Activated T-cell treated with anti-CD3 and anti-CD28 coated beads, Interleukin-2, amount 50 U/mL, for 1 hour (primary cell): ENCODE measurements around the gene COX14.
A peak's percentile ranks its signal among the peaks of the same experiment; 100 is the strongest.
"Not testable (repeated sequence)": the region's sequence is repeated elsewhere in the genome, so short reads cannot be mapped to it uniquely, and the experiment has no call there.

Experiments used
- DNase-seq: peaks from one replicate; pipeline ENCODE4 v3.0.0-alpha.2; 2020

COX14 gene

DNA sequence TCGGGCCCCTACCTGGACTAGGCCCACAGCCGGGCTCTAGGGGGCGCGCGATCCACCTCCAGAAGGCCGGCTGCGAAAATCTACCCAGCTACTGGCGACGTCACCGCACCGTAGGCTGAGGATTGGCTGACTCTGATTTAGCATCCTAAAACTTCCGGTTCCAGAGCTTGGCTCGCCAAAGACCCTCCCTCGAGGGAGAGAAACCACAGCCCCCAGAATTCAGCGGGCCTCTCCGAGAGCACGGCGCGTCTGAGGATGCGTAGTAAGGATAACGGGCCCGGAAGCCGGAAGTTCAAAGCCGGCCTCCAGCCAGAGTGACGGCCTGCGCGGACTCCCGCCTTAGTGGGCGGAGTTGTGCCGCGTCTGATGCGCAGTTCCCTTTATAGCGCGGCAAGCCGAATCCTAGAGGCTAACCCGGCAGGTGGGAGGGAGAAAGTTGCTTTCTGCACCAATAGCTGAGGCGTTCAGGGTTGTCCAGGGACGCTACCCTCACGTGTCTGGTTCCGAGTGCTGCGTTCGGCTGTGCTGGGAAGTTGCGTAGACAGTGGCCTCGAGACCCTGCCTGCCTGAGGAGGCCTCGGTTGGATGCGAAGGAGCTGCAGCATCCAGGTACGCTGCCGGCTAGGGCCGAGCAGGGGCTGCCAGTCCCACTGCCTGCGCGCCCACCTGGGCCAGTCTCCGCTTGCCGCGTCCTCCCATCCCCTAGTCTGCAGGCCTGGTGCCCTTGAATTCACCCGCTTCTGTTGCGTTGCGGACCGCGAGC lies at the start of gene COX14:
Gene COX14, plus strand, starts transcription at position 544 of the 763 bp plus-strand sequence. CDS start 7,808 bp downstream, outside the sequence.
- peak; percentile 99 for DNase-seq

DNA sequence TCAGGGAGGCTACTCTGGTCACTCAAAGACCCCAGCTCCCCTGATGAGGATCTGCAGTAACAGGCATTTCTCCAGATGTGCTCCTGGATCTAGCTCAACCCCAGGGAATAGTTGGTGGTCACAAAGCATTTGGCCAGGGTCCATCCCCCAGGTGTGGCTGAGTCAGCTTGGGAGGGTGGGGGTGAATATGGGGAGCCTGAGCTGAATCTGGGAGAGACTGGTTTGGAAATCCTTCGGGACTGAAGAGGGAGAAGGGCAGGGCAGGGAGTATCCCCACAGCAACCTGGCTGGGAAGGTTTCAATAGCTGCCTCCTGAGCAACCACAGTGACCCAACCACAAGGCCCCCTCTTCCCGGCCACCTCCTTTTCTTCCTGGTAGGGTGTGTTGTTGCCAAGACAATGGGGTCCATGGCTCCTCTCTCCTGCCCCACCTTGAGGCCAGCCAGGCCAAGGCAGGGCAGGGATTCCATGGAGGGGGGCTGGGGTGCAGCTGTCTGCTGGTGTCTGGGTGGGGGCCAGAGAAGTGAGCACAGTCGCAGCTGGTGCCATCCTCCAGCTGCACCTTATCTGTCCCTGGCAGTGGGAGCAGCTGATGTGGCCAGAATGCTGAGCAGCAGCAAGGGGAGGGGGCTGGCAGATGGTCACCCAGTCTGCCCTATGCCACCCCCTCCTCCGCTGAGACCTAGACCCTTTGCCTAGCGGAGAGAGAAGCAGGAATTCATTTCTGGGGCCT lies 49.1 kb upstream of the COX14 start:
- DNase-seq: no peak

DNA sequence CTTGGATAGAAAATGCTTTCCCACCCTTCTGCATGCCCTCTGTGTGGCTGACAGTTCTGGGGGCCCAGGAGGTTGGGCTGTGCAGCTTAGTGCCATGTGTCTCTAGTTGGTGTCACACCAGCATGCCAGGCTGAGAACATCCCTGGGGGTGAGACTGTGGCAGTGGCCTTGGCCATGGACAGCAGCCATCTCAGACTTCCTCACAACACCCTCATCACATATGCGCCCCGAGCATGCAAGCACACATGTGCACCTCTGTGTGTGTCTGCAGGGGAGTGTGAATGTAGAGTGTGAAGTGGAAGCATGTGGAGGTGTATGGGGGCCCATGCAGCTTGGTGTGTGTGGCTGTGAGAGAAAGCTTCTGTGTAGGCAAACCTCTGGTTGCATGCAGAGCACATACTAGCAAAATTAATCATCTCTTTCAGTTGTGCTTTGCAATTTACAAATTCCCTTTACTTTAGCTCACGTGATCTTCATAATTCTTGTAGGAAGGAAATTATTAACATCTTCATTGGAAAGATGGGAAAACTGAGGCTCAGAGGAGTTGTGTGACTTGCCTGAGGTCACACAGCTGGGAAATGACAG lies 46.2 kb upstream of the COX14 start:
- DNase-seq: no peak

DNA sequence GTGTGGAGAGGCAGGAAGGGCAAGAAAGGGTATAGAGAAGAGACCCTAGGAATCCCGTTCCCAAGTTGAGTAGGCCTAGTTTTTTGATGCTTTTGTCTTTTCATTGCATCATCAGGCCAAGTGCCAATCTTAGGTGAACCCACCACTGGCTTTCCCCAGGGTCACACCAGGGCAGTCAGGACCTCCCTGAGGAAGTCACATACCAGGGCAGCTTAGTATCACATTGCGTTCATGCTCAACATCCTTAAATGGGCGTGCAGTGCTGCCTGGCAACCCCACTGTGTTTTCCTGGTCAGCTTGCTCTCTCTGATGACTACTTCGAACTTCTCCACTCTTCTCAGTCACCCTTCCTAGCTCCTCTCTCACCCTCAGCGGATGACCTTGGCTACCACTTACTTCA lies 45.6 kb upstream of the COX14 start:
- DNase-seq: no peak

DNA sequence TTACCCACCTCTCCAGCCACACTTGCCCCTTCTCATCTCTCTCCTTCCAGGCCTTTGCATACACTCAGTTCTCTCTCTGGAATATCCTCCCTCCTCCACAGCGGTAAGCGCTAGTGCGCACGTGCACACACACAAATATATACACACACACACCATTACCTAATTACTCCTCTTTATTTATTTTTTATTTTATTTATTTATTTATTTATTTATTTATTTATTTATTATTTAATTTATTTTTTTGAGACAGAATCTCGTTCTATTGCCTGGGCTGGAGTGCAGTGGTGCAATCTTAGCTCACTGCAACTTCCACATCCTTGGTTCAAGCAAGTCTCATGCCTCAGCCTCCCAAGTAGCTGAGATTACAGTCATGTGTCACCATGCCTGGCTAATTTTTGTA lies 43.0 kb upstream of the COX14 start:
- DNase-seq: no peak

DNA sequence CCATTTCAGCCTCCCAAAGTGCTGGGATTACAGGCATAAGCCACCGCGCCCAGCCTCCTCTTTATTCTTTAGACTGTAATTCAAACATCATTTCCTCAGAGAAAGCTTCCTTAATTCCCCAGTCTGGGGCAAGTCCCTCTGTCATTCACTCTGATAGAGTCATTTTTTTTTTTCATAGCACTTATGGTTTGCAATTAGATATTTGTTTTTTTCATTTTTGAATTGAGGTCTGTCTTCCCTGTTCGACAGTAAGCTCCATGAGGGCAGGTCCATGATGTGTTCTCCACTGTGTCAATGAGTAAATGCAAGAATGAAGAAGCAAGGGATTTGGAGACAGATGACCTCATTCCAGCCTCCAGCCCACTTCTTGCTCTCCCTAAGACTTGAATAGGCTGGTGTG lies 42.5 kb upstream of the COX14 start:
- DNase-seq: no peak

DNA sequence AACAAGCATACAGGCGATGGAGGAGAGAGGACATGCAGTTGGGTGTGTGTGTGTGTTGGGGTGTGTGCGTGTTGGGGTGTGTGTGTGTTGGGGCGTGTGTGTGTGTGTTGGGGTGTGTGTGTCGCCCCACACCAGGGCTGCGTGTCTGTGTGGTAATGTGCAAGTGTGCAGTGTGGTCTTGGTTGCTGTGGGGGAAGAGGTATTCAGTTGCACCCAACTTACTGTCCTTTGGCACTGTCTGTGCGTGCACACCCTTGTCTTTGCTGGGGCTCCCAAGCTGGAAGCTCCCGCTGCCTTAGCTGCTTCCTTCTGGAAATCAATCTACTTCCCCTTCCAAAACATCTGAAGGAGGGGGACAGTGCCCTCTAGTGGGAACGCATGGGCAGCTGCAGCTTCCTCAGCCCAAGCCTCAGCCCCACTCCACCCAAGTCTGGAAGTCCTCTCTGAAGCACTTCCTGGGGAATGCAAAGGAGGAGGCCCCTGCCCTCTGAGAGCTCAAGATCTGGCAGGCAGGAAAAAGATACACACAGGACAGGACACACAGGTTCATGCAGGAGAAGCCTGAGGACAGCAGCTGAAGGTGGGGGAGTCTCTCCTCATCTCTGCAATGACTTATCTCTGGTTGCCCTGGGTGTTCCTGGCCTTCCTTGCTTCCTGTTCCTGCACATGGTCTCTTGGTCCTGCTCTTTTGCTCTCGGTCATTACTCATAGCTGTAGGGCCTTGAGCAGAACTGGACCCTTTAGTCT lies 41.5 kb upstream of the COX14 start:
- peak; percentile 65 for DNase-seq

DNA sequence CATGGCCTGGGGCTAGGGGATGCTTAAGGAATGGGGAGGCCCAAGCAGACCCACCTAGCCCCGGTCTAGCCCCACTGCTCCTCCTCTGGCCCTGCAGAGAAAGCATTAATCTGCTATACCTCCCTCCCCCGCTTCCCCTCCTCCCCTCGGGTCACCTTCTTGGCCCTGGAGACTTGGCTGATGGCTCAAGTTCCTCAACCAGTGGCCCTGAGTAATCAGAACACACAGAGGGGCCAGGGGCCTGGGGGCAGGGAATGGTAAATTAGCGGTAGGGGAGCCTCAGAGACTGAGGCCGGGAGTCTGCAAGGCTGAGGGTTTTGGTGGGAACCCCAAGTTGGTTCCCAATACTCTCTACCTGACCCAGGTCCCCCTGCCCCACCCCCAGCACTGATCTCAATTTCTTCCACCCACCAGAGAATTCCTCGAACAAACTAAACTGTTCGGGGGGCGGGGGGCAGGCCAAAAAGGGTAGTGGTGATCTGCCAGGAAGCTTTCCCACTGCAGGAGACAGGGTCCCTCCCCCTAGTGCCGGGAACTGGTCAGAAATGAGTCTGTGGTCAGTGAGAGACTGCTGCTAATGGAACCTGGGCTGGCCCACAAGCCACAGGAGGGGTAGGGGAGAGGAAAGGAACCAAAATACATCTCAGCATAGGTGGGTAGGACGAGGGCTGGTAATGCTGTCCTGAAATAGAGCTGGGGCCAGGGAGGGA lies 39.7 kb upstream of the COX14 start:
- DNase-seq: no peak

DNA sequence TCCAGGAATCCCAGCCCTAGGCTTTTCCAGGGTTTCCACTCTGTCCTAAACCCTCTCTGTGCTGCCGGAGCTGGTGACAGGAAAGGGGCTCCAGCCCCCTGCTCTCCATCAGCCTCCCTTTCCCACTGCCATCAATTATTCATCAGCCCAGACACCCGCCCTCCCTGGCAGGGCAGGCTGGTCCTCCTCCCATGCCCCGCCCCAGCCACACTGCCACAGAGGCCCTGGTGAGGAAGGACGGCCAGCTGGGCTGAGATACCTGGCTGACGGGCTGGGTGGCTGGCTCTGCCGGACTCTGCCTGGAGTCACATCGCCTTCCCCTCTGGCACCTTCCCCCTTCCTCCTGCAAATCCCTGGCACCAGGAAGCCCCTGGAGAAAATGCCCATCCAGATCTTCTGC lies 38.8 kb upstream of the COX14 start:
- no peak for DNase-seq

DNA sequence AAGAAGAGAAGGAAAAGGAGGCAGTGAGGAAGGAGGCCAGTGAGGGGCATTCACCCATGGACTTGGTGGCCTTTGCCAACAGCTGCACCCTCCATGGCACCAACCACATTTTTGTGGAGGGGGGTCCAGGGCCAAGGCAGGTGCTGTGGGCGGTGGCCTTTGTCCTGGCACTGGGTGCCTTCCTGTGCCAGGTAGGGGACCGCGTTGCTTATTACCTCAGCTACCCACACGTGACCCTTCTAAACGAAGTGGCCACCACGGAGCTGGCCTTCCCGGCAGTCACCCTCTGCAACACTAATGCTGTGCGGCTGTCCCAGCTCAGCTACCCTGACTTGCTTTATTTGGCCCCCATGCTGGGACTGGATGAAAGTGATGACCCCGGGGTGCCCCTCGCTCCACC lies 38.3 kb upstream of the COX14 start:
- no peak for DNase-seq

DNA sequence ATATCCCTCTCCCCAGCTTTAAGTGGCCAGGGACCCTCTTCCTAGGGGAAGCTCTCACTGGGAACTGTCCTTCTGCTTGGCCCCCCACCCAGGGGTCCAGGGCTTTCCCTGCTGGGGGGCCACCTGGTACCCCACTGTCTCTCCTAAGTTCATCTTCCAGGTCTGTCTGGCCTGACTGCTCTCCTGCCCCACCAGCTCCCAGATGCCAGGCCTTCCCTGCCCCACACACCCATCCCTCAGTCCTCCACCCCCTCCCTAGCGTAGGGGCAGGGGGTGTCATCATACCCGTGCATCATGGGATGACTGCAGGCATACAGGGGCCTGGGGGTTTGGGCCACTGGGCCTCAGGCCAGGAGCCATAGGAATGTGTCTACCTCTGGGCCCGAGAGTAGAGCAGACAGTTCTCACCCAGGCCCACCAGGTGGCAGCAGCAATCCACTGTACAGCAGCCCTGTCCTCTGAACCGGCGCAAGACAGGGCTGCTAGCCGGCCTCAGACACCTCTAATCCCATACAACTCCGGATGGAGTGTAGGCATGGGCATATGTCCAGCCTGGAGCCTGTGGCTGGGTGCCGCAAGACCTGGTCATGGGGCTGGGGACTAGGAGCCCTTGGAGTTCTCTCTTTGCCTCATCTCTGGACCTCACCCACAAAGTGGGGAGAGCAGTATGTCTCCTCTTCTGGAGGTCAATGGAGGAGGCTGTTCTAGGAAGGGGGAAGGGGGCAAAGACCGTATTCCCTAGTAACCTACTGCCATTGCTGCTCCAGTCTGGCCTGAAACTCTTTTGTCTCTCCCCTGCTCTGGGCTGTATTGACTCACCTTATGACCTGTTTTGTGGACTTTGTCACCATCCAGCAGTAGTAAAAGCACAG lies 36.9 kb upstream of the COX14 start:
- DNase-seq: peak; percentile 85

DNA sequence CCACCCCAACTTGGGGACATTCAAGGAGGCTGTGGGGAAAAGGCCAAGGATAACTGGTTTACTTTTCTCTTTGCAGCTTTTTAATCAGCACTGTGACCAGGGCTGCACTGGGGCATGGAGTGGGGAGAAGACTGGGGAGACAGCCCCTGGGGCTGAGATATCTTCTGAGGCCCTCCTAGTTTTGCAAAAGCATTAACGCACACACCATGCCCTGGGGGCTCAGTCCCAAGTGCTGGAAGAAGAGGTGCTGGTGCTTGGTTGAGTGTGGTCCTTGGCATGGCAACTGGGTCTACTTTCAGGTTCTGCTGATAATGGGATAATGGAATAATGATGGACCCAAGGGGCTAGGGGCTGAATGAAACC lies 36.2 kb upstream of the COX14 start:
- DNase-seq: no peak

DNA sequence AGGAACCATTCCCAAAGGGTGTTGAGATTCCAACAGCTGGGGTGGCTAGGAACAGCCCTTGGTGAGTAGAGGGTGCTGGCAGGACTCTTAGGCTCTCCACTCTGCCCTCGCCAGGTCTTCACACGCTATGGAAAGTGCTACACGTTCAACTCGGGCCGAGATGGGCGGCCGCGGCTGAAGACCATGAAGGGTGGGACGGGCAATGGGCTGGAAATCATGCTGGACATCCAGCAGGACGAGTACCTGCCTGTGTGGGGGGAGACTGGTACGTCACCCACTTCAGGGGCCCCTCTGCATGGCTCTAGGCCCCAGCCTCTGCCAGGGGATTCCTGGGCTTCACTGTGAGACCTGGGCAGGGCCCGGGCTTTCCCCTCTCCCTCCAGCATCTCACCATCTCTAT lies 34.9 kb upstream of the COX14 start:
- DNase-seq: no peak

DNA sequence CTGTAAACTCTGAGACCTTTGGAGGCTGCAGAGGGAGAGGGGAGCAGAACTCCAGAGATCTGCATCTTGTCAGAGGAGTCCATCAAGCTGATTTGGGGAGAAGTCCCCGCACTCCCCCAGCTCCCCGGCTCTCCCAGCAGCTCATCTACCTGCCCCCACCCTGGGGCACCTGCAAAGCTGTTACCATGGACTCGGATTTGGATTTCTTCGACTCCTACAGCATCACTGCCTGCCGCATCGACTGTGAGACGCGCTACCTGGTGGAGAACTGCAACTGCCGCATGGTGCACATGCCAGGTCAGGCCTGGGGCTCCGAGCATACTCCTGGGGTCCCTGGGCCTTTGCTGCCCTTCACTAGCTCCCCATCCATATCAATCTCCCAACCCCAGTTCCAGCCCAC lies 33.8 kb upstream of the COX14 start:
- no peak for DNase-seq

DNA sequence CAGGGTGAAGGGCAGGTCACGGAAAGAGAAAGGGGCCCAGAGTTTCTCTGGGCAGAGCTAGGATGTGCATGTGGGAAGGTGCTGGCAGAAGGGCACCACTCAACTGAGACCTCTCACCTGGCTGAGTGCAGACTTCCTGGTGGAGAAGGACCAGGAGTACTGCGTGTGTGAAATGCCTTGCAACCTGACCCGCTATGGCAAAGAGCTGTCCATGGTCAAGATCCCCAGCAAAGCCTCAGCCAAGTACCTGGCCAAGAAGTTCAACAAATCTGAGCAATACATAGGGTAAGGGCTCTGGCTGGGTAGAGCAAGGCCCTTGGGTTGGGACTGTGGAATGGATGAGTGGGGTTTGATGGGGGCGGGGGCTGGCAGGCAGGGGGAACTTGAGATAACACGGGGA lies 32.3 kb upstream of the COX14 start:
- no peak for DNase-seq

DNA sequence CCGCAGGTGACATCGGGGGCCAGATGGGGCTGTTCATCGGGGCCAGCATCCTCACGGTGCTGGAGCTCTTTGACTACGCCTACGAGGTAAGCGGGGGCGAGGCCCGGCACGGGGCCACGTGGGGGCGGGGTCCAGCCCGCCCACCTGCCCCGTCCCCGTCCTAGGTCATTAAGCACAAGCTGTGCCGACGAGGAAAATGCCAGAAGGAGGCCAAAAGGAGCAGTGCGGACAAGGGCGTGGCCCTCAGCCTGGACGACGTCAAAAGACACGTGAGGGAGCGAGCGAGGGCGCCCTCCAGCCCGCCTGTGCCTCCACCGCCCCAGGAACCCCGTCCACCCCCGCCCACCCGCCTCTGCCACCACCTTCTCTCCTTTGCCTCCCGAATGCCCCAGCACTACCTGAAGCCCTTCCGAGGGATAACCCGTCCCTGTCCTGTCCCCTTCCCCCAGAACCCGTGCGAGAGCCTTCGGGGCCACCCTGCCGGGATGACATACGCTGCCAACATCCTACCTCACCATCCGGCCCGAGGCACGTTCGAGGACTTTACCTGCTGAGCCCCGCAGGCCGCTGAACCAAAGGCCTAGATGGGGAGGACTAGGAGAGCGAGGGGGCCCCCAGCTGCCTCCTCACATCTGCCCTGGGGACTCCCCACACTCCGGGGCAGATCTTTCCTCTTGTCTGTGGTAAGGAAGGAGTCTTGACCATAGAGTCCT lies 30.8 kb upstream of the COX14 start:
- DNase-seq: no peak

DNA sequence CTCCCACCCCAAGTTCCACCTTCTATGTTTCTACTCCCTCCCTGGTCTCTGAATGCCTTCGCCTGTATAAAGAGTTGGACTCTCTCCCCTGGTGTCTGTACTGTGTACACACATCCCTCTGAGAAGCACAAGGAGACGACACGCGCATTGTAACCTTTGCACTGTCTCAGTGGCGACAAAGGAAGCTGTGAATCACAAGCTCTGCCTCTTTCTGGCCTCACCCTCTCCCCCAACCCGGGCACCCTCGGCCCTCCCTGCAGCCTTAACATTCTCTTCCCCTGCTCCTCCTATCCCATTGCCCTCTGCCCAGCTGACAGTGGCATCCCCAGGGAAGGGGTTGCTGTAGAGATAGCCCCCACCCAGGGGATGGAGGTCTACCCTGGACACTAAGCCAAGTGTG lies 29.4 kb upstream of the COX14 start:
- no peak for DNase-seq

DNA sequence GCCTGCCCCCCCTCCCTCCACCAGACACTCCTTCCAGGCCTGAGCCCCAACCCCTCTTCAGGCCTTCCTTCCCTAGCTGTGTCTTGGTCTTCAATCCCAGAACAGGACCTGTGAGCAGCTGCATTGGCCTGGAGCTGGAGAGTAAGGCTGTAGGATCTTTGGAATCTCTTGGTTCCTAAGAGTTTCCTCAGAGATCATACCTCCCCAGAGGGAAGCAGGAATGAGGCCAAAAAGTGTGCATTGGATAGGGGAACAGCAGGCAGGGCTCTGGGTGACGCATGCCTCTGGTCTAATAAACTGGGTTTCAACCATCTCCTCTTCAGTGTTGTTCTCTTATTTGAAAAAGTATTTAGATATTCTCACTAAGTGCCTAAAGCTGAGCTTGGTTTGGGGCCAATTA lies 28.7 kb upstream of the COX14 start:
- no peak for DNase-seq

DNA sequence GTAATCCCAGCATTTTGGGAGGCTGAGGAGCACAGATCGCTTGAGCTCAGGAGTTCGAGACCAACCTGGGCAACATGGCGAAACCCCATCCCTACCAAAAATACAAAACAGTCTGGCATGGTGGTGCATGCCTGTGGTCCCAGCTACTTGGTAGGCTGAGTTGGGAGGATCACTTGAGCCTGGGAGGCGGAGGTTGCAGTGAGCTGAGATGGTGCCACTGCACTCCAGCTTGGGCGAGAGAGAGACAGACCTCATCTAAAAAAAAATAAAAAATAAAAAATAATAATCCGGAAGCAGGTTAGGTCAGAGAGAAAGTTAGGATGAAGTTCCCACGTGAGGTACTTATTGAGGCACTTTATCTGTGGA lies 27.6 kb upstream of the COX14 start:
- DNase-seq: not testable (repeated sequence)

DNA sequence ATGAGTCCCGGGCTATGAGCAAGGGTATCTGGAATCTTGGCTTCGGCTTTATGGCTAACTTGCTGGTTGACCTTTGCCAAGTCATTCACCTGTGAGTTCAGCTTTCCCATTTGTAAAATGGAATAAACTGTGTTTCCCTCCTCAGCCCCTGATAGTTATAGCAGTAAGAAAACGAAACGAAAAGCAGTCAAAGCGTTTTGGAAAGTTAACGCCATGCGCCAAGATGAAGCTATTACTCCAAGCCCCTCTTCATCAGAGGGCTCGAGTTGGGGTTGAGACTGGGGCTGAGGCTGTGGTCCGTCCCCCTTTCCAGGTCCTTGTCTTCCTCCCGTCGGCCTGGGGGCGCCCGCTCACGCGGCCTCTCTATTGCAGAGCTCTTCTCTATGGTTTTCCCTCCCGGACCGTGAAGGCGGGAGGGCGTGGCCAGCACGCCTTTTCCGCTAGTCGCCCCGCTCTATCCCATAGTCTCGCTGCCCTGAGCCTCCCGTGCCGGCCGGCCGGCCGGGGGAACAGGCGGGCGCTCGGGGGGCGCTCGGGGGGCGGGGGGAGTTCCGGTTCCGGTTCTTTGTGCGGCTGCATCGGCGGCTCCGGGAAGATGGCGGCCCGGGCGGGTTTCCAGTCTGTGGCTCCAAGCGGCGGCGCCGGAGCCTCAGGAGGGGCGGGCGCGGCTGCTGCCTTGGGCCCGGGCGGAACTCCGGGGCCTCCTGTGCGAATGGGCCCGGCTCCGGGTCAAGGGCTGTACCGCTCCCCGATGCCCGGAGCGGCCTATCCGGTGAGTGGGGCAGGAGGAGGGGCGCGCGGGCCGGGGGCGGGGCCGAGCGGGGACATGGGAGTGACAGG lies 27.0 kb upstream of the COX14 start, which contains the start of gene SMARCD1:
Gene SMARCD1, plus strand, starts transcription at position 568 of the 840 bp plus-strand sequence. Its CDS starts 28 bp downstream, at position 596.
- DNase-seq: peak; percentile 86
